ENCODE results near the gene LRRC8E.
A peak's percentile ranks its signal among the peaks of the same experiment; 100 is the strongest.
"Not testable (repeated sequence)": the region's sequence is repeated elsewhere in the genome, so short reads cannot be mapped to it uniquely, and the experiment has no call there.

Gene LRRC8E

DNA sequence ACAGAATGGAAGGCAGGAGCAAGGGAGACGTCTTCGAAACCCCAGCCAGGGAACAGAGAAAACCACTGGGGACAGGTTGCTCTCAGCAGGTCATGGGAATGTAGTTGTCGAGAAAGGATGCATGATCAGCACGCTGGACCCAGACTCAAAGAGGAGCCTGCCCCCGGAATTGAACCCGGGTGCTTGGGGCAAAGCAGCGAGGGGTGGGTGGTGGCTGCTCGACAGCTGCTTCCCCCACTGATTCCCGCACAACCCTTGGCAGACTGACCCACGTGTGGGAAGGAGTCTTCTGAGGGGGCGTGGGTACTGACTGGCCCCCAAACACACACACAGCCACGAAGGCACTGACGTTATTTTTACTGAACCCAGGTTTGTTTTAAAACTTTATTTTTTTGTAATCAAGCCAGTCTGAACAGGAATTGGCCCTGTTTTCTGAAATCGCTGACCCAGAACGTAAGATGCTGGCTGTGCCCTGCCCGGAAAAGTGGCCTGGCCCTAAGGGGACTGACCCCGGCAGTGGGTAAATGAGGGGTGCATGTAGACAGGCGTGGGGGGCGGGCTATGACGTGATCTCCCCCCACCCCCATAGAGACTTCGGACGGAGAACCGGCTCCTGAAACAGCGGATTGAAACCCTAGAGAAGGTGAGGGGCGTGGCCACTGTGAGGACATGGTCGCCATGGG lies 32.7 kb upstream of the LRRC8E start:
- DNase-seq, result no peak

- no peak for DNase-seq
These were observed 32.2 kb upstream of the LRRC8E start for GRCh38 chr19:7856109-7856591.

GRCh38 chr19:7856679-7857663 lies 31.3 kb upstream of the LRRC8E start:
- no peak for DNase-seq

DNA sequence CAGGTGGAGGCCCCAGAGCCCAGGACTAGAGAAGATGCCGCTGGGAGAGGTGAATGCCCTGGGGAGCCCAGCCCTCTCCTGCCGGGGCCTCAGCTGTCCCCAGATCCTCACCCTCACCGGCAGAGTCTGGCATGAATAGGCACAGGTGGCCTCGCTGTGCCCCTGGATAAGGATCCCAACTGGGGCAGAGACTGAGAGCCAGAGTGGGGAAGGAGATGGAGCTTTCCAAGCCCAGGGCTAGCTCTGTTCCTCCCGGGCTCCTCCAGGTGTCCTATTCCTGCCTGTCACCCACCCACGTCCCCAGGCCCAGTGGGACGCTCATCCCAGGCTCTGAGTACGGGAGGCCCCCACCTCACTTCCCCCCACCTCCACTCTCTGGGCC lies 30.6 kb upstream of the LRRC8E start:
- no peak for DNase-seq

DNA sequence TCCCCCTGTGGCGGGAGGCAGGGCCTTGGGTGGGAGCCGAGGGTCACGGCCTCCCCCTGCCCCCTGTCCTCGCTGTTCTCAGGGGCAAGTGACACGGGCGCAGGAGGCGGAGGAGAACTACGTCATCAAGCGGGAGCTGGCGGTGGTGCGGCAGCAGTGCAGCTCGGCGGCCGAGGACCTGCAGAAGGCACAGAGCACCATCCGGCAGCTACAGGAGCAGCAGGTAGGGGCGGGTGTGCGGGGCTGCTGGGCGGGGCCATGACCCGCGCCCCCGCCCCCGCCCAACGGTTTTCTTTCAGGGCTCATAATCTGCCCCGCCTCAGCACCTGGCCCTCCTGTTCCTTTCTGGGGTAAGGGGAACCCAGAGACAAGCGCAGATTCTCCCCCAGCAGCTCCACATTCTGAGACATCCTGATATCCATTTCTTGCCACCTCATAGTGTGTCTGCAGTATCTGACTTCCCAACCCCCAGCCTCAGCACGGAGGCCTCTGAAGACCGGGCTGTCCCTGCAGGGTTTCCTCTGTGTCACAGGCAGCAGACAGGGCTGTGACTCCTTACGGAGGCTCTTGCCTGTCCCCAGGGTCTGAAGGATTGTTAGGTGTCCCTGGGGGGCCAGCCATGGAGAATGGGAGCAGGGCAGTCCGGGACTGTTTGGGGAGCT lies 30.1 kb upstream of the LRRC8E start:
- DNase-seq, result no peak

GRCh38 chr19:7859087-7859486 lies 29.2 kb upstream of the LRRC8E start:
- not testable (repeated sequence) for DNase-seq

DNA sequence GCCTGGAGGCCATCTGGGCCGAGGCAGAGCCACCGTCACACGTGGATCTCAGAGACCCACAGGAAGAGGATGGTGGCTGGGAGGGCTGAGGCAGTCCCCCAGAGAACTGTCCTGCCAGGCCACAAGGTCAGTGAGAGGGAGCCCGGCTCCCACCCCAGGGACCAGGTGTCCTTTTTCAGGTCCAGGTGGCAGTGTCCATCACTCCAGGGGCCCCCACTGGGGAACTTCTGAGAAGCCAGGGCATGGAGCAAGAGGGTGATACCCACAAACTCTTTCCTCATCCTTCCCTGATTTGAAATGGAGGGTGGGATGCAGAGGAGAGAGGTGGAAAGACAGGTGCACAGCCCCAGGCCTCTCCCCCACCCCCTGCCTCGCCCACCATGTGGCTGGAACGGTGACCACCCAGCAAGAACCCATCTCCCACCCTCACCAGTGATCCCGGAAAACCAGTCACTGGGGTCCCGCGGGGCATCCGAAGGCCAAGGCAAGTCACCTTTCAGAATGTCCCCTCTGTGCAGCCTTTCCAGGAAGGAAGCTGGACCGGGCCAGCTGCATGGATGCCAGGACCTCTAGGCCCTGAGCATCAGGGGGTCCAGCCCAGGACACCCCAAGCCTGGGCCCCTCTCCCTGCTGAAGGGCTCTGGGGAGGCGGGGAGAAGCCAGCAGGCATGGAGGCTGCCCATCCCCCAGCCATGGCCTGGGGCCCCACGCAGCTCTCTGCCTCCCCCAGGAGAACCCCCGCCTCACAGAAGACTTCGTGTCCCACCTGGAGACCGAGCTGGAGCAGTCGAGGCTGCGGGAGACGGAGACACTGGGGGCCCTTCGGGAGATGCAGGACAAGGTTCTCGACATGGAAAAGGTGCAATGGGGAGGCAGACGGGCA lies 28.2 kb upstream of the LRRC8E start:
- DNase-seq, result no peak

- no peak for DNase-seq
These were observed 27.3 kb upstream of the LRRC8E start for GRCh38 chr19:7860714-7861618.

GRCh38 chr19:7861619-7862412 lies 26.5 kb upstream of the LRRC8E start:
- no peak for DNase-seq

DNA sequence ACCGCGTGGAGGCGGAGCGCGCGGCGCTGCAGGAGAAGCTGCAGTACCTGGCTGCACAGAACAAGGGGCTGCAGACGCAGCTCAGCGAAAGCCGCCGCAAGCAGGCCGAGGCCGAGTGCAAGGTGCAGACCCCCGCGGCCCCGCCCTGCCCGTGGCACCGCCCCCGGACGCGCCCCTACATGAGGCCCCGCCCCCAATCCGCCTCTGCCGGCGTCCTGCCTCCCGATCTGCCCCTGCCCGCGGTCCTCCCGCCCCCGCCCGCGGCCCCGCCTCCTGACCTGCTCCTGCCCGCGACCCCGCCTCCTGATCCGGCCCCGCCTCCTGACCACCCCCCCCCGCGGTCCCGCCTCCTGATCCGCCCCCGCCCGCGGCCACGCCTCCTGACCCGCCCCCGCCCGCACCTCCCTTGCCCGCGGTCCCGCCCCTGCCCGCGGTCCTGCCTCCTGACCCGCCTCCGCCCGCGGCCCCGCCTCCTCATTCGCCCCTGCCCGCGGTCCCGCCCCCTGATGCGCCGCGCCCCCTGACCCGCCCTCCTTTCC lies 25.8 kb upstream of the LRRC8E start:
- DNase-seq, result no peak

DNA sequence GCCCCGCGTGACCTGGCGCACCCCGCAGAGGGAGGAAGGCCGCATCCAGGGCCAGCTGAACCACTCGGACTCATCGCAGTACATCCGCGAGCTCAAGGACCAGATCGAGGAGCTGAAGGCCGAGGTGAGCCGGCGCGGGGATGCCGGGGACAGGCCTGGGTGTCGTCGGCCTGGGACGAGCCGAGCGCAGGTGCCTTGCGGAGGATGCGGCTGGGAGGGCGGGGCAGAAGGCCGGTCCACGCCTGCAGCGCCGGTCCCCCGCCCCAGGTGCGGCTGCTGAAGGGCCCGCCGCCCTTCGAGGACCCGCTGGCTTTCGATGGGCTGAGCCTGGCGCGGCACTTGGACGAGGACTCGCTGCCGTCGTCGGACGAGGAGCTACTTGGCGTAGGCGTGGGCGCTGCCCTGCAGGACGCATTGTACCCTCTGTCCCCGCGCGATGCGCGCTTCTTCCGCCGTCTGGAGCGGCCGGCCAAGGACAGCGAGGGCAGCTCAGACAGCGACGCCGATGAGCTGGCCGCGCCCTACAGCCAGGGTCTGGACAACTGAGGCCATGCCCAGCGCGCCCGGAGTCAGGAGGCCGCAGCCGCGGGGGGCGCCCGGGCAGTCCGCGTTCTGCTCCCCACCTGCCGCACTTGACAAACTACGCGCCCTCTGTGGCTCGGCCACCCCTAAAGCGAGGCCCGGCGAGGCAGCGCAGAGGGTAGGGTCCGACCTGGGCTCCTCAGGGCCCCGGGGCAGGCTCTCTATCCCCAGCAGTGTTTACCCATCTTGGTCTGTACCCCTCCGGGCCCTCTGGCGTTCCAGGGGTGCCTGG lies 24.9 kb upstream of the LRRC8E start:
- DNase-seq, result no peak

DNA sequence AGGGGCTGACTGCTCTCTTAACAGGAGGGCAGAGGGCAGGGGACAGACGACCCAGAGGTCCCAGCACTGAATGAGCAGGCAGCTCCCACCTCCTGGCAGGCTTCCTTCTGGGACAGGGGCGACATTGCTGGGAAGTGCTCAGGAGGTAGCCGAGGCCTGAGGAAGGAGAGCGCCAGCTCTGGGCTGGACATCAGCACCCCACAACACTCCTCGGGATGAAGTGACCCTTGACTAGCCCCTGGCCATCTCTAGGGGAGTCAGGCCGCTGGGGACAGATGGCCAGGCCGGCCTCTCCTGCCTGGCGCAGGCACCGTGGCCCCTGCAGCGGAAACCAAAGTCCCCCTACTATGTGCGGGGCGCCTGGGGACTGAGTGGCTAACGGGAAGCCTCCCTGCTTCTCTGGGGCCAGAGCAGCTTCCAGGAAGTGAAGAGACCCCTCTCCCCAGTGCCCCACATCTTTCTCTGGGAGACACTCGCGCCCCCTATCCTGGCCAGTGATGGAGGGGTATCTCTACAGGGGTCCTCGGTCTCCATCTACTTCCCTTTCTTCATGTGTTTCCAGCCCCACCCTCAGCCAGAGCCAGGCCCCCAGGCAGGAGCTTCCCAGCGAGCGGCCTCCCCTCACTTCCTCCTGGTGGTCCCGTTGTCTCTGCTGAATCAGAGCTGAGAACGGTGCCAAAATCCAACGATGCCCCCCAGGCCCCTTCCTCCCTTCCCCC lies 24.2 kb upstream of the LRRC8E start:
- no peak for DNase-seq

DNA sequence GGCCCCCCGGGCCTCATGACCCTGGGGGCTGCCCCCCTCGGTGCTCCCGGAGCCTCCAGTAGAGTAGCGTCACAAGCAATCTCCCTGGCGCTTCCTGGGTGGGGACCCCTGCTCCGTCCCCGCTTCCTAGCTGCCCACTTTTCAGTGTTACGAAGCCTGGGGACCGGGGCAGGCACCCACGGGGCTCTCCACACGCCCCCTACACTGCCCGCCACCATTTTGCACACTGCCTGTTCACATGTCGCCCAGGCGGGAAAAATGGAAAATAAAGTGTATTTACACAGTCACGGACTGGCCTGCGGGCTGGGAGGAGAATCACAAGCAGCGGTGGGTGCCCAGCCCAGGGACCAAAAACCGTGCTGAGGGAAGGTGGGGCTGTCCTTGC lies 23.6 kb upstream of the LRRC8E start:
- no peak for DNase-seq

GRCh38 chr19:7865262-7865911 lies 22.9 kb upstream of the LRRC8E start:
- DNase-seq, result no peak

DNA sequence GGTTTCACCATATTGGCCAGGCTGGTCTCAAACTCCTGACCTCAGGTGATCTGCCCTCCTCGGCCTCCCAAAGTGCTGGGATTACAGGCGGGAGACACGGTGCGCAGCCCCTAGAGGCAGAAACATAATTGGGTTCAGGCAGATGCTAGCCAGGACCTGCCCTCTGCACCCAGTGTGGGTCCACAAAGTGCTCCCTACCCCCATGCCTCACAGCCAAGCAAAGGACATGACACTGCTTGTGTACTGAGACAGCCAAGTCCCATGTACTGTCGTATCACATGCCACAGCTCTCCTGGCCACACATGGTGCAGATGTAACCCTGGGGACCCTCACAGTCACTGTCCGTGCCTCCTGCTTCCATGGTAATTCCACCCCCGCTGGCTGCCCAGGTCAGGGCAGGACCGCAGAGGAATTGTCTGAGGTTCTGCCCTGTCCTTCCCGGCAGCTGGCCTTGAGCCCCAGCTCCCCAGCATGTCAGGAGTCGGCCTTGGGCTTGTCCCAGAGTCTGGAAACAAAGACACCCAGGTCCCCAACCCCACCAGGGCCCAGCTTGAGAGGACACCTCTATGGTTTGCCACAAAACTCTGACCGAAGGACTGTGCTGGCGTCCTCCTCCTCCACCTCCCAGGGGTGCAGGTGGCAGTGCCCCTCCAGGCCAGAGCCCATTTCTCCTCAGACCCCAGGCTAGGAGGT lies 21.8 kb upstream of the LRRC8E start:
- DNase-seq, result no peak

GRCh38 chr19:7867092-7867844 lies 21.0 kb upstream of the LRRC8E start:
- DNase-seq, result no peak

DNA sequence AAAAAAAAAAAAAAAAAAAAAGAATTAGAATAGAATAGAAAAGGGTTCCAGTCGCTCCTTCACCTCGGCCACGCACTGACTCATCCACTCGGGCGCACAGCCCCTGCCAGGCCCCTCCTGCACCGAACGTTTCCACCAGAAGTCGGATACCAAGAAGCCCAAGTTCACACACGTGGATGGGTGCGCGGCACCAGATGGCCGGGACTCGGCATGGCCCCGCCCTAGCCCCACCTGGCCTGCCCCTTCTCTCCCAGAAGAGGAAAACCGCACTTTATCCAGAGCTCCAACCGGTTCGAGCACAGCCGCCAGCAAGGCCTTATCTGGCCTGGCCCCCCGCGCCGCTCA lies 20.0 kb upstream of the LRRC8E start:
- peak in 1 of 2 experiments; percentile 28 for DNase-seq

All from Kasumi-1 (cell line).